NT2/D1 (cell line): Measurements from ENCODE around the gene AFDN.

Experiments used
- DNase-seq: peaks from one replicate; pipeline ENCODE4 v3.0.0-alpha.2; 2011; ENCODE audit warnings: low read depth, low spot score
- H3K27me3 ChIP-seq: 2 replicates; pipeline ENCODE4 v1.6.0; 2011; ENCODE audit warnings: mild to moderate bottlenecking; ENCODE audit not compliant: insufficient read length, insufficient read depth
- H3K36me3 ChIP-seq: 2 replicates; pipeline ENCODE4 v1.6.1; 2011; ENCODE audit warnings: mild to moderate bottlenecking, low read length, mixed read lengths; ENCODE audit not compliant: insufficient read depth, insufficient read length
- H3K4me1 ChIP-seq: 2 replicates; pipeline ENCODE4 v1.5.1; 2011; ENCODE audit not compliant: insufficient read depth, insufficient read length
- H3K4me3 ChIP-seq: 2 replicates; pipeline ENCODE4 v1.5.1; 2011; ENCODE audit warnings: low read depth; ENCODE audit not compliant: insufficient read length
- H3K9ac ChIP-seq: 2 replicates; pipeline ENCODE4 v1.6.0; 2011; ENCODE audit warnings: low read depth; ENCODE audit not compliant: insufficient read length
- H3K9me3 ChIP-seq: 2 replicates; pipeline ENCODE4 v1.5.1; 2011; ENCODE audit warnings: mild to moderate bottlenecking, low read length; ENCODE audit not compliant: insufficient read depth
- SUZ12 ChIP-seq: IDR thresholded peaks from 2 replicates; pipeline ENCODE4 v1.6.1; 2011; ENCODE audit not compliant: insufficient read length, insufficient read depth; ENCODE audit errors: extremely low read depth
- YY1 ChIP-seq: IDR thresholded peaks from 2 replicates; pipeline ENCODE4 v1.6.1; 2011; ENCODE audit not compliant: insufficient read length, insufficient read depth
- ZNF274 ChIP-seq: IDR thresholded peaks from 2 replicates; pipeline ENCODE4 v1.6.1; 2011; ENCODE audit warnings: mild to moderate bottlenecking, low read depth, low read length

The AFDN gene

GRCh38 chr6:167858086-167858591 is 31.4 kb downstream of the AFDN start:
- Histone ChIP-seq H3K9me3 (no peaks in the 10 kb centered on the region), H3K4me1 (no peaks in the 10 kb centered on the region), H3K36me3 (peaks cover 3% of the 10 kb centered on the region), H3K4me3 (no peak overlapping the region), H3K9ac (no peak overlapping the region), H3K27me3 (no peaks in the 10 kb centered on the region)
- TF ChIP-seq YY1 (no peak), SUZ12 (no peak), ZNF274 (no peak)
- DNase-seq: no peak

- Histone ChIP-seq H3K27me3 (no peaks in the 10 kb centered on the region), H3K4me1 (no peaks in the 10 kb centered on the region), H3K9ac (no peak overlapping the region), H3K36me3 (peaks cover 3% of the 10 kb centered on the region), H3K9me3 (no peaks in the 10 kb centered on the region), H3K4me3 (no peak overlapping the region)
- no peak for TF ChIP-seq ZNF274
- no peak for TF ChIP-seq SUZ12
- TF ChIP-seq YY1: no peak
- no peak for DNase-seq
Measured at GRCh38 chr6:167858842-167859664, 32.3 kb downstream of the AFDN start.

- no peaks in the 10 kb centered on the region for H3K9me3 ChIP-seq
- no peaks in the 10 kb centered on the region for H3K4me1 ChIP-seq
- TF ChIP-seq SUZ12 (no peak), YY1 (no peak), ZNF274 (no peak)
- DNase-seq: no peak
- H3K9ac ChIP-seq: no peak overlapping the region
- no peak overlapping the region for H3K4me3 ChIP-seq
- H3K36me3 ChIP-seq: peaks cover 6% of the 10 kb centered on the region
- no peaks in the 10 kb centered on the region for H3K27me3 ChIP-seq
Measured at GRCh38 chr6:167860550-167861226, 34.0 kb downstream of the AFDN start.

- no peaks in the 10 kb centered on the region for H3K4me1 ChIP-seq
- H3K27me3 ChIP-seq: no peaks in the 10 kb centered on the region
- no peak for TF ChIP-seq SUZ12
- no peak for TF ChIP-seq ZNF274
- no peak for TF ChIP-seq YY1
- no peak for DNase-seq
- H3K36me3 ChIP-seq: peaks cover 6% of the 10 kb centered on the region
- H3K4me3 ChIP-seq: no peak overlapping the region
- H3K9me3 ChIP-seq: no peaks in the 10 kb centered on the region
- no peak overlapping the region for H3K9ac ChIP-seq
Measured at GRCh38 chr6:167861424-167861823, 34.7 kb downstream of the AFDN start.

- no peak overlapping the region for H3K9ac ChIP-seq
- no peaks in the 10 kb centered on the region for H3K9me3 ChIP-seq
- H3K4me1 ChIP-seq: no peaks in the 10 kb centered on the region
- H3K4me3 ChIP-seq: no peak overlapping the region
- no peak for DNase-seq
- TF ChIP-seq SUZ12 (no peak), YY1 (no peak)
- no peaks in the 10 kb centered on the region for H3K27me3 ChIP-seq
- peaks cover 21% of the 10 kb centered on the region for H3K36me3 ChIP-seq
Measured at GRCh38 chr6:167863897-167864296, 37.2 kb downstream of the AFDN start.

GRCh38 chr6:167866642-167867041 is 39.9 kb downstream of the AFDN start:
- H3K27me3 ChIP-seq: no peaks in the 10 kb centered on the region
- no peaks in the 10 kb centered on the region for H3K9me3 ChIP-seq
- TF ChIP-seq SUZ12 (no peak), ZNF274 (no peak), YY1 (no peak)
- no peak overlapping the region for H3K9ac ChIP-seq
- H3K4me3 ChIP-seq: no peak overlapping the region
- H3K4me1 ChIP-seq: no peaks in the 10 kb centered on the region
- H3K36me3 ChIP-seq: peaks cover 24% of the 10 kb centered on the region
- no peak for DNase-seq

- TF ChIP-seq ZNF274 (no peak), YY1 (no peak), SUZ12 (no peak)
- Histone ChIP-seq H3K9me3 (no peaks in the 10 kb centered on the region), H3K4me3 (no peak overlapping the region), H3K27me3 (no peaks in the 10 kb centered on the region), H3K36me3 (peaks cover 43% of the 10 kb centered on the region), H3K4me1 (no peaks in the 10 kb centered on the region), H3K9ac (no peak overlapping the region)
- DNase-seq: no peak
Measured at GRCh38 chr6:167870321-167870720, 43.6 kb downstream of the AFDN start.
